Parathyroid adenoma (tissue), 2 donors: Measurements from ENCODE around the gene SINHCAF.

Experiments
- H2AFZ ChIP-seq: fragments of 300-600 bp; sonication (generic); one replicate; pipeline ENCODE4 v1.7.0; 2017; ENCODE audit warnings: antibody characterized with exemption, mild to moderate bottlenecking
- H3K27ac ChIP-seq: fragments of 300-600 bp; sonication (generic); one replicate; pipeline ENCODE4 v1.7.0; 2017
- H3K27me3 ChIP-seq: fragments of 300-600 bp; sonication (generic); one replicate; pipeline ENCODE4 v1.7.0; 2017; ENCODE audit warnings: low read length; ENCODE audit not compliant: control insufficient read depth, insufficient read depth
- H3K36me3 ChIP-seq: fragments of 300-600 bp; sonication (generic); one replicate; pipeline ENCODE4 v1.7.0; 2017; ENCODE audit warnings: low read length; ENCODE audit not compliant: control insufficient read depth, insufficient read depth
- H3K4me1 ChIP-seq: fragments of 300-600 bp; sonication (generic); one replicate; pipeline ENCODE4 v1.7.0; 2017; ENCODE audit warnings: control low read depth
- H3K4me2 ChIP-seq: fragments of 300-600 bp; sonication (generic); one replicate; pipeline ENCODE4 v1.7.0; 2017; ENCODE audit warnings: low read length
- H3K4me3 ChIP-seq: fragments of 300-600 bp; sonication (generic); one replicate; pipeline ENCODE4 v1.7.0; 2017; ENCODE audit warnings: low read depth, low read length
- H3K79me2 ChIP-seq: fragments of 300-600 bp; sonication (generic); one replicate; pipeline ENCODE4 v1.7.0; 2017; ENCODE audit warnings: control low read depth
- H3K9ac ChIP-seq: fragments of 300-600 bp; sonication (generic); one replicate; pipeline ENCODE4 v1.7.0; 2017; ENCODE audit warnings: mild to moderate bottlenecking
- H3K9me3 ChIP-seq: fragments of 300-600 bp; sonication (generic); one replicate; pipeline ENCODE4 v1.7.0; 2017; ENCODE audit warnings: low read length; ENCODE audit not compliant: control insufficient read depth
- TF ChIP-seq, protein P1 (sequence below): fragments of 300-600 bp; sonication (generic); IDR thresholded peaks from one replicate; pipeline ENCODE4 v1.7.0; 2017; ENCODE audit warnings: antibody characterized with exemption, mild to moderate bottlenecking
- donor health status: primary hyperparathyroidism.

The SINHCAF gene

DNA sequence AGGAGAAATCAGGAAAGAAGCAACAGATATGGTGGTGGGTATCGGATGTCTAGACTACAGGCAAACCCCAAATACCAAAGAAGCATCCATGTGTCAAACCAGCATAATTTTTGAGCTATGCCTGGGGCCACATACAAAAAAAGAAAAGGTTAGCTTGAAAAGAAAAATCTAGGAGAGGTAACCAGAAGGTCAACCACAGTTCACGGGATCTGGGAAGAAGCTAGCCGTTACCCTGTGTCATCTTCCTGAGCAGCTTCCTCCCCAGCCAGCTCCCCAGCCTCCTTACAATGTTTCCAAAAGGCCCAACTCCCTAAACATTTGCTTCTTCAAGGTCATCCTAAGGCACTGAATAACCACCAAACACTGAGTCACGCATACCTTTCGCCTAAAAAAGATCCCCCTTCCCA lies 3.1 kb downstream of the SINHCAF start:
- Histone ChIP-seq H3K9me3 (no peaks in the 10 kb centered on the region), H3K4me2 (peak overlapping the region; percentile 96), H3K36me3 (no peaks in the 10 kb centered on the region), H3K9ac (no peak overlapping the region), H3K4me1 (peaks cover 14% of the 10 kb centered on the region), H3K27ac (peak overlapping the region; percentile 92), H2AFZ (peak overlapping the region; percentile 93), H3K27me3 (no peaks in the 10 kb centered on the region), H3K79me2 (peaks cover 25% of the 10 kb centered on the region), H3K4me3 (peak overlapping the region; percentile 93)
- TF ChIP-seq, protein P1, sequence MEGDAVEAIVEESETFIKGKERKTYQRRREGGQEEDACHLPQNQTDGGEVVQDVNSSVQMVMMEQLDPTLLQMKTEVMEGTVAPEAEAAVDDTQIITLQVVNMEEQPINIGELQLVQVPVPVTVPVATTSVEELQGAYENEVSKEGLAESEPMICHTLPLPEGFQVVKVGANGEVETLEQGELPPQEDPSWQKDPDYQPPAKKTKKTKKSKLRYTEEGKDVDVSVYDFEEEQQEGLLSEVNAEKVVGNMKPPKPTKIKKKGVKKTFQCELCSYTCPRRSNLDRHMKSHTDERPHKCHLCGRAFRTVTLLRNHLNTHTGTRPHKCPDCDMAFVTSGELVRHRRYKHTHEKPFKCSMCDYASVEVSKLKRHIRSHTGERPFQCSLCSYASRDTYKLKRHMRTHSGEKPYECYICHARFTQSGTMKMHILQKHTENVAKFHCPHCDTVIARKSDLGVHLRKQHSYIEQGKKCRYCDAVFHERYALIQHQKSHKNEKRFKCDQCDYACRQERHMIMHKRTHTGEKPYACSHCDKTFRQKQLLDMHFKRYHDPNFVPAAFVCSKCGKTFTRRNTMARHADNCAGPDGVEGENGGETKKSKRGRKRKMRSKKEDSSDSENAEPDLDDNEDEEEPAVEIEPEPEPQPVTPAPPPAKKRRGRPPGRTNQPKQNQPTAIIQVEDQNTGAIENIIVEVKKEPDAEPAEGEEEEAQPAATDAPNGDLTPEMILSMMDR: no peak

DNA sequence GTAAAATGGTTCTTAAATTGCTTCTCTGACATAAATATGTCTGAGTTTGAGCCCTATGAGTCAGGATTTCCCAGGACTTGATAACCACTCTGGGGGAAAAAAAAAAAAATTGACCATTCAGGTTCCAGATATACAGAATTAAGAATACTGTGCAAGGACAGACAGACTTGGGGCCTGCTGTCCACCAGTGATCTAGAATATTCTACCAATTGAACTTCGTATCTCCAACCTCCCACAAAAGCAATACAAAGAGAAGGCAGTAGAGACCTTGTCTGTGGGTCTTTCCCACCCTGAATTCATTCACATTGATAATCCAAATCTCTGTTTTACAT lies 4.1 kb downstream of the SINHCAF start:
- no peak overlapping the region for H3K27ac ChIP-seq
- H3K9me3 ChIP-seq: no peaks in the 10 kb centered on the region
- peaks cover 25% of the 10 kb centered on the region for H3K79me2 ChIP-seq
- H3K36me3 ChIP-seq: no peaks in the 10 kb centered on the region
- H3K27me3 ChIP-seq: no peaks in the 10 kb centered on the region
- H3K4me2 ChIP-seq: no peak overlapping the region
- H3K9ac ChIP-seq: no peak overlapping the region
- TF ChIP-seq, protein P1: no peak
- peaks cover 14% of the 10 kb centered on the region for H3K4me1 ChIP-seq
- H3K4me3 ChIP-seq: no peak overlapping the region
- no peak overlapping the region for H2AFZ ChIP-seq

DNA sequence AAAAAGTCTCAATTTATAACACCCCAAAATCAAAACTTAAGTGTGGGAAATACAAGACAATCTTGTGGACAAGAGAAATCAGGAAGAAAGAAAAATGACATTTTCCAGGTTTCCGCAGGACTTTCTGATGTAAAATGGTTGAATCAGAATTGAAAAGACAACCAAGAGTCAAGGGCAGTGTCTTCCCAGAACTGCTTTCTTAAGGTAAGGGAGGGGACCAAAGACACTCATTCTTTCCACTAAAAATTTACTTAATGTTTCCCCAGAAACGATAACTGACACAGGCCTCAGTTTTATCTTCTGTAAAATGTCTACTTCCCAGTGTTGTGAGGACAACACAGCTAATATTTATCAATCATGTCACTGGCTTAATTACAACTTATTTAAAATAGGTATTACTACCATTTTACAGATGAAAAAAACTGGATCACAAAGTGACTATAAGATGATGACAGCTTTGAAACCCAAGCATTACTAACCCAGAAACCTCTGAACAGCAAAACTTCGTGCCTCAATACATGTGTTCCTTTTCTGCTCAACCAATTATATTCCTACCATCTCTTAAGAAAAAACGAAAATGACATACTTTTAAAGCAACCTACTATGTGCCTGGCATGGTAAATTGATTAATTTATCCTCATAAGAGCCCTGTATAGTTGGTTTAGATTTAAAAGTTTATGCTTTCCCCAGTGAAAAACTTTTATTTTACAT lies 4.6 kb downstream of the SINHCAF start:
- H3K79me2 ChIP-seq: peaks cover 25% of the 10 kb centered on the region
- no peaks in the 10 kb centered on the region for H3K9me3 ChIP-seq
- no peak overlapping the region for H3K27ac ChIP-seq
- TF ChIP-seq, protein P1: no peak
- H3K4me1 ChIP-seq: peaks cover 9% of the 10 kb centered on the region
- H2AFZ ChIP-seq: no peak overlapping the region
- no peak overlapping the region for H3K4me2 ChIP-seq
- no peaks in the 10 kb centered on the region for H3K27me3 ChIP-seq
- no peaks in the 10 kb centered on the region for H3K36me3 ChIP-seq
- H3K4me3 ChIP-seq: no peak overlapping the region
- H3K9ac ChIP-seq: no peak overlapping the region

DNA sequence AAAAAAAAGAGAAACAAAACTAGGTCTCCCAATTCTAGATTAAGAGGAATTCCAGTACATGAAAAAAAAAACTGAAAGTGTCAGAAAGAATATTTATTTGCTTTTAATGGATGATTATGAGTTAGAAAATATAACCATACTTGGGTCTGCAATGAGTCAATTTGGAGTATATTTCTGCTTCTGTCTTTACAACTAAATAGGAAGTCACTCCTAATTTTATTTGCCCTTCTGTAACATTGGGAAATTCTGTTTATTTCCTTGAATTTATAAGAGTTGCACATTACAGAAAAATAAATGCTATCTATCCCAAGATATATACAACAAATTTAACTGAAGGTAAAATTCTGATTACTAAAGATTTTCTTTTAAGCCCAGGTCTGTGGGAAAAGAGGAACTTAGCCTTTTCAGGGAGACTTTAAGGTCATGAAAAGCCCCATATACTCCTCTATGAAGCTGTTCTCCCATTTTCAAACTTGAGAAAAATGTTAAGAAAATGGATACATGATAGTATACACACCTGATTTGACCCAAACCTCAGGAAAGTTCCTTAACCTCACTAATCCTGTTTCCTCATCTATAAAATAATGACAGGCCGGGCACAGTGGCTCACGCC lies 7.2 kb downstream of the SINHCAF start:
- peaks cover 9% of the 10 kb centered on the region for H3K4me1 ChIP-seq
- no peak overlapping the region for H3K27ac ChIP-seq
- no peak overlapping the region for H2AFZ ChIP-seq
- H3K9me3 ChIP-seq: no peaks in the 10 kb centered on the region
- H3K9ac ChIP-seq: no peak overlapping the region
- no peaks in the 10 kb centered on the region for H3K27me3 ChIP-seq
- peaks cover 32% of the 10 kb centered on the region for H3K79me2 ChIP-seq
- TF ChIP-seq, protein P1: no peak
- H3K36me3 ChIP-seq: no peaks in the 10 kb centered on the region
- H3K4me2 ChIP-seq: no peak overlapping the region
- no peak overlapping the region for H3K4me3 ChIP-seq
